Stimulated activated CD8-positive, alpha-beta memory T cell treated with anti-CD3 and anti-CD28 coated beads, Interleukin-4, amount 100 ng/mL, for 1 hour (primary cell): ENCODE results near the gene SNRNP200.

Experiments used
- DNase-seq, 2 donors: peaks; one replicate each; pipeline ENCODE4 v3.0.0-alpha.2; 2020; ENCODE audit warnings: low read depth in 2 of 2, low spot score in 1 of 2

The SNRNP200 gene

GRCh38 chr2:96251721-96252292 is 53.5 kb downstream of the SNRNP200 start:
- no peak for DNase-seq

- DNase-seq: no peak
Measured at GRCh38 chr2:96250188-96250587, 55.2 kb downstream of the SNRNP200 start.

- no peak for DNase-seq
Measured at GRCh38 chr2:96249654-96250053, 55.7 kb downstream of the SNRNP200 start.

GRCh38 chr2:96248624-96249023 is 56.7 kb downstream of the SNRNP200 start:
- DNase-seq: no peak

GRCh38 chr2:96247896-96248295 is 57.5 kb downstream of the SNRNP200 start:
- DNase-seq: no peak

GRCh38 chr2:96247009-96247408 is 58.3 kb downstream of the SNRNP200 start:
- no peak for DNase-seq

GRCh38 chr2:96245609-96246390 is 59.5 kb downstream of the SNRNP200 start:
- DNase-seq: no peak

GRCh38 chr2:96243843-96244242 is 61.5 kb downstream of the SNRNP200 start:
- no peak for DNase-seq

- DNase-seq: peak in 1 of 2 donors; percentile 21
Measured at GRCh38 chr2:96241900-96242611, 63.3 kb downstream of the SNRNP200 start.

- DNase-seq: no peak
Measured at GRCh38 chr2:96241227-96241626, 64.1 kb downstream of the SNRNP200 start.

GRCh38 chr2:96240341-96241038 is 64.9 kb downstream of the SNRNP200 start:
- no peak for DNase-seq

GRCh38 chr2:96239745-96240264 is 65.5 kb downstream of the SNRNP200 start:
- no peak for DNase-seq

- DNase-seq: no peak
Measured at GRCh38 chr2:96239091-96239490, 66.3 kb downstream of the SNRNP200 start.

- no peak for DNase-seq
Measured at GRCh38 chr2:96238266-96238665, 67.1 kb downstream of the SNRNP200 start.

GRCh38 chr2:96236882-96237281 is 68.5 kb downstream of the SNRNP200 start:
- DNase-seq: no peak

- DNase-seq: no peak
Measured at GRCh38 chr2:96233880-96234316, 71.4 kb downstream of the SNRNP200 start.

GRCh38 chr2:96233436-96233835 is 71.9 kb downstream of the SNRNP200 start:
- no peak for DNase-seq

GRCh38 chr2:96231316-96231715 is 74.0 kb downstream of the SNRNP200 start:
- DNase-seq: no peak

GRCh38 chr2:96225016-96225533 is 80.3 kb downstream of the SNRNP200 start:
- DNase-seq: no peak
